Prostate gland (tissue), 2 donors: ENCODE measurements around the gene SSB.

Experiments used
- CTCF ChIP-seq, 4 experiments: fragments of 200-600 bp in 2 of 4; fragments of 450-650 bp in 2 of 4; sonication (generic) in 2 of 4; IDR thresholded peaks; 1 replicate in 3 of 4; 2 replicates in 1 of 4; pipeline ENCODE4 v1.5.1; 2016 to 2019; ENCODE audit warnings: antibody characterized with exemption in 4 of 4, mild to moderate bottlenecking in 2 of 4, moderate library complexity in 2 of 4
- POLR2AphosphoS5 ChIP-seq: sonication (generic); formaldehyde crosslinking; IDR thresholded peaks from one replicate; pipeline ENCODE4 v1.6.1; 2017; ENCODE audit warnings: antibody characterized with exemption

GRCh38 chr2:169859423-169859822, 60.8 kb downstream of the SSB start:
- TF ChIP-seq CTCF (IDR thresholded peaks at IDR 0.05) (no peak), POLR2AphosphoS5 (no peak)
